ENCODE measurements around the gene MUC5AC.

Gene MUC5AC

GRCh38 chr11:1224491-1225385, 67.0 kb downstream of the MUC5AC start:
- DNase-seq (ENCODE audit: low read depth in 2 of 2, low spot score in 1 of 2), result no peak

GRCh38 chr11:1225386-1226225, 67.9 kb downstream of the MUC5AC start:
- DNase-seq (ENCODE audit: low read depth in 2 of 2, low spot score in 1 of 2), result no peak

GRCh38 chr11:1226226-1226985, 68.7 kb downstream of the MUC5AC start:
- no peak for DNase-seq (ENCODE audit: low read depth in 2 of 2, low spot score in 1 of 2)

GRCh38 chr11:1226986-1227550, 69.3 kb downstream of the MUC5AC start:
- no peak for DNase-seq (ENCODE audit: low read depth in 2 of 2, low spot score in 1 of 2)

- no peak for DNase-seq (ENCODE audit: low read depth in 2 of 2, low spot score in 1 of 2)
These were observed 69.9 kb downstream of the MUC5AC start for GRCh38 chr11:1227551-1228100.

- no peak for DNase-seq (ENCODE audit: low read depth in 2 of 2, low spot score in 1 of 2)
These were observed 70.5 kb downstream of the MUC5AC start for GRCh38 chr11:1228101-1228821.

GRCh38 chr11:1228921-1229451, 71.2 kb downstream of the MUC5AC start:
- no peak for DNase-seq (ENCODE audit: low read depth in 2 of 2, low spot score in 1 of 2)

GRCh38 chr11:1229471-1230120, 71.8 kb downstream of the MUC5AC start:
- no peak for DNase-seq (ENCODE audit: low read depth in 2 of 2, low spot score in 1 of 2)

- no peak for DNase-seq (ENCODE audit: low read depth in 2 of 2, low spot score in 1 of 2)
These were observed 72.3 kb downstream of the MUC5AC start for GRCh38 chr11:1230121-1230455.

GRCh38 chr11:1230456-1231395, 73.0 kb downstream of the MUC5AC start:
- DNase-seq (ENCODE audit: low read depth in 2 of 2, low spot score in 1 of 2), result no peak

- no peak for DNase-seq (ENCODE audit: low read depth in 2 of 2, low spot score in 1 of 2)
These were observed 73.8 kb downstream of the MUC5AC start for GRCh38 chr11:1231396-1232020.

- DNase-seq (ENCODE audit: low read depth in 2 of 2, low spot score in 1 of 2), result no peak
These were observed 74.5 kb downstream of the MUC5AC start for GRCh38 chr11:1232021-1232882.

GRCh38 chr11:1232883-1233321, 75.1 kb downstream of the MUC5AC start:
- DNase-seq (ENCODE audit: low read depth in 2 of 2, low spot score in 1 of 2), result no peak

GRCh38 chr11:1233351-1234053, 75.7 kb downstream of the MUC5AC start:
- no peak for DNase-seq (ENCODE audit: low read depth in 2 of 2, low spot score in 1 of 2)

- no peak for DNase-seq (ENCODE audit: low read depth in 2 of 2, low spot score in 1 of 2)
These were observed 76.4 kb downstream of the MUC5AC start for GRCh38 chr11:1234054-1234720.
